HepG2 (cell line): ENCODE results near the gene NCOA4. TPM values are rescaled to one million over a fixed set of nuclear protein-coding genes. Genes with fewer than 3 reads are reported as not detected.

Experiments used
- ATF1 ChIP-seq: IDR thresholded peaks from 2 replicates; pipeline ENCODE4 v1.6.1; 2016; ENCODE audit warnings: mild to moderate bottlenecking, control low read depth
- ATF4 ChIP-seq, 2 experiments: fragments of 450-650 bp in 1 of 2; sonication (generic) in 1 of 2; formaldehyde crosslinking; IDR thresholded peaks; 2 replicates each; pipeline versions ENCODE4 v1.5.0 to v1.8.0; 2020 to 2022; ENCODE audit warnings: mild to moderate bottlenecking in 1 of 2, missing genetic modification reagents in 1 of 2
- ATF7 ChIP-seq, 2 experiments: fragments of 450-650 bp in 1 of 2; sonication (generic) in 1 of 2; formaldehyde crosslinking in 1 of 2; IDR thresholded peaks; 2 replicates each; pipeline versions ENCODE4 v1.4.0 to v1.6.1; 2016 to 2020; ENCODE audit warnings: antibody characterized with exemption in 1 of 2, mild to moderate bottlenecking in 1 of 2, missing genetic modification reagents in 1 of 2
- GLI4 ChIP-seq: sonication (generic); formaldehyde crosslinking; IDR thresholded peaks from 2 replicates; pipeline ENCODE4 v1.5.1; 2020; ENCODE audit warnings: missing genetic modification reagents, mild to moderate bottlenecking, moderate library complexity, borderline replicate concordance
- GPN1 ChIP-seq: sonication (generic); formaldehyde crosslinking; IDR thresholded peaks from 2 replicates; pipeline ENCODE4 v1.5.1; 2020; ENCODE audit warnings: missing genetic modification reagents, borderline replicate concordance
- HDAC1 ChIP-seq: sonication (generic); formaldehyde crosslinking; IDR thresholded peaks from 2 replicates; pipeline ENCODE4 v1.5.1; 2020; ENCODE audit warnings: mild to moderate bottlenecking, missing genetic modification reagents
- HHEX ChIP-seq: IDR thresholded peaks from 2 replicates; pipeline ENCODE4 v1.6.1; 2016; ENCODE audit warnings: control low read depth
- HOXA3 ChIP-seq: sonication (generic); formaldehyde crosslinking; IDR thresholded peaks from 2 replicates; pipeline ENCODE4 v1.5.0; 2020; ENCODE audit warnings: missing genetic modification reagents
- SAFB2 ChIP-seq: sonication (generic); formaldehyde crosslinking; IDR thresholded peaks from 2 replicates; pipeline ENCODE4 v1.5.1; 2020; ENCODE audit warnings: missing genetic modification reagents, low read depth, mild to moderate bottlenecking, borderline replicate concordance
- SIN3B ChIP-seq: fragments of 150-350 bp; IDR thresholded peaks from 2 replicates; pipeline ENCODE4 v1.6.1; 2014; ENCODE audit warnings: low read length
- STAG1 ChIP-seq: sonication (generic); formaldehyde crosslinking; IDR thresholded peaks from 2 replicates; pipeline ENCODE4 v1.4.0; 2020; ENCODE audit warnings: missing genetic modification reagents
- ZMAT3 ChIP-seq: sonication (generic); formaldehyde crosslinking; conservative IDR thresholded peaks from 2 replicates; pipeline ENCODE4 v1.7.0; 2021; ENCODE audit warnings: missing genetic modification reagents
- ZNF10 ChIP-seq: sonication (generic); formaldehyde crosslinking; IDR thresholded peaks from 2 replicates; pipeline ENCODE4 v1.4.0; 2020; ENCODE audit warnings: mild to moderate bottlenecking, low read depth, missing genetic modification reagents, borderline replicate concordance
- ZNF329 ChIP-seq: sonication (generic); formaldehyde crosslinking; IDR thresholded peaks from 2 replicates; pipeline ENCODE4 v1.9.0; 2021; ENCODE audit warnings: low read depth, mild to moderate bottlenecking, missing genetic modification reagents
- ZNF333 ChIP-seq: sonication (generic); formaldehyde crosslinking; IDR thresholded peaks from 2 replicates; pipeline ENCODE4 v1.4.0; 2020; ENCODE audit warnings: mild to moderate bottlenecking, missing genetic modification reagents, borderline replicate concordance
- ZNF44 ChIP-seq: sonication (generic); formaldehyde crosslinking; IDR thresholded peaks from 2 replicates; pipeline ENCODE4 v1.5.1; 2020; ENCODE audit warnings: mild to moderate bottlenecking, missing genetic modification reagents
- ZNF460 ChIP-seq: sonication (generic); formaldehyde crosslinking; IDR thresholded peaks from 2 replicates; pipeline ENCODE4 v1.5.1; 2020; ENCODE audit warnings: missing genetic modification reagents, mild to moderate bottlenecking, borderline replicate concordance
- ZNF589 ChIP-seq: sonication (generic); formaldehyde crosslinking; conservative IDR thresholded peaks from 2 replicates; pipeline ENCODE4 v1.8.0; 2022; ENCODE audit warnings: mild to moderate bottlenecking, moderate library complexity, missing genetic modification reagents
- ZNF775 ChIP-seq: sonication (generic); formaldehyde crosslinking; IDR thresholded peaks from 2 replicates; pipeline ENCODE4 v1.4.0; 2020; ENCODE audit warnings: missing genetic modification reagents, mild to moderate bottlenecking, moderate library complexity, borderline replicate concordance
- polyA plus RNA-seq, 8 experiments: library from polyadenylated mRNA; depleted of rRNA in 3 of 8; stranded (reverse) in 7 of 8; unstranded in 1 of 8; fragments of >200 nt; fragmentation: Illumina TruSeq in 4 of 8; extraction: Trizol in 4 of 8; gene quantifications; 2 replicates each; pipeline versions ENCODE4 v1.2.1 to v1.2.3, GENCODE V29; 2011 to 2016; ENCODE audit warnings: low read depth in 4 of 8, missing spikeins in 1 of 8, mixed read lengths in 1 of 8; ENCODE audit not compliant: insufficient read depth in 1 of 8
- total RNA-seq, 5 experiments: library from RNA; depleted of rRNA; stranded (reverse); fragments of >200 nt; fragmentation: Illumina TruSeq; extraction: Trizol; gene quantifications; 2 replicates each; pipeline ENCODE4 v1.2.3, GENCODE V29; 2016; ENCODE audit warnings: low read depth in 1 of 5
- TF ChIP-seq, protein P1 (sequence below): sonication (generic); formaldehyde crosslinking; IDR thresholded peaks from 2 replicates; pipeline ENCODE4 v1.5.0; 2020; ENCODE audit warnings: missing genetic modification reagents
- TF ChIP-seq, protein P2 (sequence below): sonication (generic); formaldehyde crosslinking; IDR thresholded peaks from 2 replicates; pipeline ENCODE4 v1.9.0; 2021; ENCODE audit warnings: missing genetic modification reagents, mild to moderate bottlenecking, borderline replicate concordance
- TF ChIP-seq, protein P3 (sequence below): sonication (generic); formaldehyde crosslinking; IDR thresholded peaks from 2 replicates; pipeline ENCODE4 v1.8.1; 2023; ENCODE audit warnings: missing genetic modification reagents, mild to moderate bottlenecking, borderline replicate concordance

The NCOA4 gene
- total and polyA plus RNA-seq, 2 of the 13 experiments (the other 11 are each of a cell fraction or from before 2014, with no cell fraction given) = 306 to 400 TPM

- TF ChIP-seq, protein P1, sequence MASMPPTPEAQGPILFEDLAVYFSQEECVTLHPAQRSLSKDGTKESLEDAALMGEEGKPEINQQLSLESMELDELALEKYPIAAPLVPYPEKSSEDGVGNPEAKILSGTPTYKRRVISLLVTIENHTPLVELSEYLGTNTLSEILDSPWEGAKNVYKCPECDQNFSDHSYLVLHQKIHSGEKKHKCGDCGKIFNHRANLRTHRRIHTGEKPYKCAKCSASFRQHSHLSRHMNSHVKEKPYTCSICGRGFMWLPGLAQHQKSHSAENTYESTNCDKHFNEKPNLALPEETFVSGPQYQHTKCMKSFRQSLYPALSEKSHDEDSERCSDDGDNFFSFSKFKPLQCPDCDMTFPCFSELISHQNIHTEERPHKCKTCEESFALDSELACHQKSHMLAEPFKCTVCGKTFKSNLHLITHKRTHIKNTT = no peak
- TF ChIP-seq ZMAT3 (CRISPR knock-in tag) (peak; percentile 89; the same call in 1 of the 2 replicates), ZNF333 (CRISPR knock-in tag) (no peak), ATF4 (CRISPR knock-in tag; IDR thresholded peaks at IDR 0.05) (peak in 1 of 2 experiments; percentile 32; a peak in 1 of 4 replicates), ZNF329 (peak; percentile 82; the same call in 1 of the 2 replicates), STAG1 (peak; percentile 44), ZNF44 (CRISPR knock-in tag) (no peak), ZNF10 (CRISPR knock-in tag) (no peak), ATF7 (IDR thresholded peaks at IDR 0.05) (no peak), ATF7 (CRISPR knock-in tag; IDR thresholded peaks at IDR 0.05) (no peak), SIN3B (no peak), SAFB2 (CRISPR knock-in tag) (peak; percentile 88; the same call in 1 of the 2 replicates), GLI4 (CRISPR knock-in tag) (no peak), HOXA3 (CRISPR knock-in tag) (peak; percentile 80), ZNF775 (CRISPR knock-in tag) (no peak), GPN1 (CRISPR knock-in tag) (no peak), HHEX (CRISPR knock-in tag) (no peak), ATF1 (CRISPR knock-in tag) (no peak), ZNF589 (no peak; the same call in 1 of the 2 replicates), ZNF460 (peak; percentile 52; the same call in 1 of the 2 replicates), HDAC1 (CRISPR knock-in tag) (peak; percentile 96)
- TF ChIP-seq, protein P2, sequence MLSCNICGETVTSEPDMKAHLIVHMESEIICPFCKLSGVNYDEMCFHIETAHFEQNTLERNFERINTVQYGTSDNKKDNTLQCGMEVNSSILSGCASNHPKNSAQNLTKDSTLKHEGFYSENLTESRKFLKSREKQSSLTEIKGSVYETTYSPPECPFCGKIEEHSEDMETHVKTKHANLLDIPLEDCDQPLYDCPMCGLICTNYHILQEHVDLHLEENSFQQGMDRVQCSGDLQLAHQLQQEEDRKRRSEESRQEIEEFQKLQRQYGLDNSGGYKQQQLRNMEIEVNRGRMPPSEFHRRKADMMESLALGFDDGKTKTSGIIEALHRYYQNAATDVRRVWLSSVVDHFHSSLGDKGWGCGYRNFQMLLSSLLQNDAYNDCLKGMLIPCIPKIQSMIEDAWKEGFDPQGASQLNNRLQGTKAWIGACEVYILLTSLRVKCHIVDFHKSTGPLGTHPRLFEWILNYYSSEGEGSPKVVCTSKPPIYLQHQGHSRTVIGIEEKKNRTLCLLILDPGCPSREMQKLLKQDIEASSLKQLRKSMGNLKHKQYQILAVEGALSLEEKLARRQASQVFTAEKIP = no peak
- TF ChIP-seq, protein P3, sequence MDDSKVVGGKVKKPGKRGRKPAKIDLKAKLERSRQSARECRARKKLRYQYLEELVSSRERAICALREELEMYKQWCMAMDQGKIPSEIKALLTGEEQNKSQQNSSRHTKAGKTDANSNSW (CRISPR knock-in tag) = 0 out of 2 replicates have a peak, but pooled peaks have one; percentile 46
Measured at GRCh38 chr10:46022978-46023702, 7.3 kb downstream of the NCOA4 start (continued).
